Cerebellar cortex (tissue), 1 donor: Measurements from ENCODE around the gene PLSCR3.
A peak's percentile ranks its signal among the peaks of the same experiment; 100 is the strongest.
"Not testable (repeated sequence)": the region's sequence is repeated elsewhere in the genome, so short reads cannot be mapped to it uniquely, and the experiment has no call there.

ENCODE experiments used
- DNase-seq: peaks from one replicate; pipeline ENCODE4 v3.0.0-alpha.2; 2015; ENCODE audit warnings: low spot score

Gene PLSCR3

GRCh38 chr17:7380321-7380720 lies 14.0 kb downstream of the PLSCR3 start:
- peak; percentile 47 for DNase-seq

GRCh38 chr17:7379134-7379533 lies 15.2 kb downstream of the PLSCR3 start:
- DNase-seq = no peak

- no peak for DNase-seq
Observed at GRCh38 chr17:7374353-7374752, 20.0 kb downstream of the PLSCR3 start.

GRCh38 chr17:7370853-7371252 lies 23.5 kb downstream of the PLSCR3 start:
- DNase-seq = no peak

- no peak for DNase-seq
Observed at GRCh38 chr17:7369825-7370224, 24.5 kb downstream of the PLSCR3 start.

- DNase-seq = not testable (repeated sequence)
Observed at GRCh38 chr17:7368599-7368994, 25.7 kb downstream of the PLSCR3 start.

GRCh38 chr17:7367918-7368598 lies 26.3 kb downstream of the PLSCR3 start:
- DNase-seq = no peak

GRCh38 chr17:7367083-7367482 lies 27.2 kb downstream of the PLSCR3 start:
- DNase-seq = no peak

GRCh38 chr17:7365963-7366362 lies 28.4 kb downstream of the PLSCR3 start:
- not testable (repeated sequence) for DNase-seq

GRCh38 chr17:7363311-7363710 lies 31.0 kb downstream of the PLSCR3 start:
- DNase-seq = no peak

GRCh38 chr17:7361906-7362305 lies 32.4 kb downstream of the PLSCR3 start:
- DNase-seq = no peak

- no peak for DNase-seq
Observed at GRCh38 chr17:7357381-7357780, 36.9 kb downstream of the PLSCR3 start.

- no peak for DNase-seq
Observed at GRCh38 chr17:7356756-7357155, 37.6 kb downstream of the PLSCR3 start.

- DNase-seq = peak; percentile 85
Observed at GRCh38 chr17:7356072-7356549, 38.2 kb downstream of the PLSCR3 start.

- DNase-seq = no peak
Observed at GRCh38 chr17:7355573-7355972, 38.8 kb downstream of the PLSCR3 start.

GRCh38 chr17:7355053-7355452 lies 39.3 kb downstream of the PLSCR3 start, which contains the start of gene TMEM95:
TSS of gene TMEM95 (plus strand) at chr17:7355156. CDS start at chr17:7355205, 49 bp downstream.
- DNase-seq = peak; percentile 33

- peak; percentile 31 for DNase-seq
Observed at GRCh38 chr17:7354262-7354843, 40.0 kb downstream of the PLSCR3 start.

- no peak for DNase-seq
Observed at GRCh38 chr17:7352910-7353635, 41.3 kb downstream of the PLSCR3 start.

GRCh38 chr17:7352503-7352889 lies 41.8 kb downstream of the PLSCR3 start:
- no peak for DNase-seq

GRCh38 chr17:7351665-7352502 lies 42.4 kb downstream of the PLSCR3 start, which contains the start of gene KCTD11:
TSS of gene KCTD11 (plus strand) at chr17:7352162.
- DNase-seq = peak; percentile 85

GRCh38 chr17:7348478-7349242 lies 45.7 kb downstream of the PLSCR3 start:
- peak; percentile 53 for DNase-seq
